CD4-positive, alpha-beta T cell (primary cell): ENCODE data around the gene SMIM38. TPM values are rescaled to one million over a fixed set of nuclear protein-coding genes. Genes with fewer than 3 reads are reported as not detected.

Experiments
- ATAC-seq: fragments of 200-7000 bp; cut with Tn5 transposase; one replicate; pipeline ENCODE4 v1.10.0; 2022; ENCODE audit warnings: mild to moderate bottlenecking; ENCODE audit not compliant: poor library complexity
- CTCF ChIA-PET: fragments of 350-600 bp; sonication (Branson Sonifier 250); formaldehyde crosslinking; loops from one replicate; lab custom pipeline; 2021; ENCODE audit warnings: antibody characterized with exemption, inconsistent platforms; lab: Charles Lee
- POLR2A ChIA-PET: fragments of 350-600 bp; sonication (Branson Sonifier 250); formaldehyde crosslinking; loops from one replicate; lab custom pipeline; 2021; ENCODE audit warnings: antibody characterized with exemption, inconsistent platforms; lab: Charles Lee
- DNase-seq, 14 experiments: peaks; one replicate each; pipeline ENCODE4 v3.0.0-alpha.2; 2013 to 2020; ENCODE audit warnings: mixed read lengths in 2 of 14
- H3K27ac ChIP-seq, 2 donors: one replicate each; pipeline versions ENCODE4 v1.5.1 to v1.7.0; 2013; ENCODE audit warnings: low read length in 2 of 2, low read depth in 1 of 2, mild to moderate bottlenecking in 1 of 2
- H3K27me3 ChIP-seq, 2 experiments: 1 replicate in 1 of 2; 2 replicates in 1 of 2; pipeline versions ENCODE4 v1.6.1 to v1.7.0; 2013; ENCODE audit warnings: low read length in 2 of 2, control low read depth in 1 of 2, mild to moderate bottlenecking in 1 of 2, moderate library complexity in 1 of 2; ENCODE audit not compliant: insufficient read depth in 2 of 2, control insufficient read depth in 1 of 2
- H3K36me3 ChIP-seq: one replicate; pipeline ENCODE4 v1.6.1; 2013; ENCODE audit warnings: low read length, control low read depth; ENCODE audit not compliant: insufficient read depth
- H3K4me1 ChIP-seq: one replicate; pipeline ENCODE4 v1.6.1; 2013; ENCODE audit warnings: low read length, control low read depth; ENCODE audit not compliant: insufficient read depth
- H3K4me3 ChIP-seq: one replicate; pipeline ENCODE4 v1.5.1; 2013; ENCODE audit warnings: mild to moderate bottlenecking, low read length, moderate library complexity
- H3K9me3 ChIP-seq, 2 experiments: 1 replicate in 1 of 2; 2 replicates in 1 of 2; pipeline versions ENCODE4 v1.6.1 to v1.7.0; 2013; ENCODE audit warnings: low read length in 2 of 2, mild to moderate bottlenecking in 2 of 2, control low read depth in 1 of 2, moderate library complexity in 1 of 2; ENCODE audit not compliant: control insufficient read depth in 1 of 2, insufficient read depth in 1 of 2
- H3K27ac Mint-ChIP-seq: one replicate; pipeline ENCODE4 v1.8.0; 2020; ENCODE audit warnings: mixed read lengths
- H3K27me3 Mint-ChIP-seq: one replicate; pipeline ENCODE4 v1.8.0; 2021; ENCODE audit warnings: mixed read lengths
- H3K36me3 Mint-ChIP-seq: one replicate; pipeline ENCODE4 v1.8.0; 2021; ENCODE audit warnings: low read depth, mixed read lengths
- H3K4me1 Mint-ChIP-seq: one replicate; pipeline ENCODE4 v1.8.0; 2021; ENCODE audit warnings: low read depth, mixed read lengths
- H3K4me3 Mint-ChIP-seq: one replicate; pipeline ENCODE4 v1.8.0; 2020; ENCODE audit warnings: mild to moderate bottlenecking, mixed read lengths
- H3K9me3 Mint-ChIP-seq: one replicate; pipeline ENCODE4 v1.8.0; 2020; ENCODE audit warnings: mixed read lengths
- intact Hi-C, 2 experiments: fragments of 100-400 bp; cut with DNase I in 1 of 2; cut with micrococcal nuclease in 1 of 2; formaldehyde crosslinking; loops; one replicate each; pipeline versions ENCODE4 v1.15.1 to v1.9.0; 2023 to 2025; cut with DNase I, micrococcal nuclease
- polyA plus RNA-seq, 2 donors: library from polyadenylated mRNA; unstranded; fragments of 120-200 nt; gene quantifications; one replicate each; pipeline ENCODE4 v1.2.1, GENCODE V29; 2013
- total RNA-seq, 174 experiments: library from RNA in 2 of 174; stranded (reverse) in 2 of 174; gene quantifications; one replicate each; pipeline ENCODE4 v1.2.3 and lab custom pipeline; 2021 to 2026
- TF ChIP-seq, protein P1 (sequence below): fragments of 200-600 bp; IDR thresholded peaks from one replicate; pipeline ENCODE4 v1.8.0; 2022; ENCODE audit warnings: antibody characterized with exemption, mild to moderate bottlenecking

The SMIM38 gene
- total RNA-seq (under 1 TPM; 0.08 to 0.30 TPM), total RNA-seq (lab: John Stamatoyannopoulos, UW) (0.06 to 4.4 (median 0.79) reads per million in 172 experiments)
- polyA plus RNA-seq (2013, experiment 1 of 2): 0.09 TPM
- 0.18 TPM for polyA plus RNA-seq (2013, experiment 2 of 2)

DNA sequence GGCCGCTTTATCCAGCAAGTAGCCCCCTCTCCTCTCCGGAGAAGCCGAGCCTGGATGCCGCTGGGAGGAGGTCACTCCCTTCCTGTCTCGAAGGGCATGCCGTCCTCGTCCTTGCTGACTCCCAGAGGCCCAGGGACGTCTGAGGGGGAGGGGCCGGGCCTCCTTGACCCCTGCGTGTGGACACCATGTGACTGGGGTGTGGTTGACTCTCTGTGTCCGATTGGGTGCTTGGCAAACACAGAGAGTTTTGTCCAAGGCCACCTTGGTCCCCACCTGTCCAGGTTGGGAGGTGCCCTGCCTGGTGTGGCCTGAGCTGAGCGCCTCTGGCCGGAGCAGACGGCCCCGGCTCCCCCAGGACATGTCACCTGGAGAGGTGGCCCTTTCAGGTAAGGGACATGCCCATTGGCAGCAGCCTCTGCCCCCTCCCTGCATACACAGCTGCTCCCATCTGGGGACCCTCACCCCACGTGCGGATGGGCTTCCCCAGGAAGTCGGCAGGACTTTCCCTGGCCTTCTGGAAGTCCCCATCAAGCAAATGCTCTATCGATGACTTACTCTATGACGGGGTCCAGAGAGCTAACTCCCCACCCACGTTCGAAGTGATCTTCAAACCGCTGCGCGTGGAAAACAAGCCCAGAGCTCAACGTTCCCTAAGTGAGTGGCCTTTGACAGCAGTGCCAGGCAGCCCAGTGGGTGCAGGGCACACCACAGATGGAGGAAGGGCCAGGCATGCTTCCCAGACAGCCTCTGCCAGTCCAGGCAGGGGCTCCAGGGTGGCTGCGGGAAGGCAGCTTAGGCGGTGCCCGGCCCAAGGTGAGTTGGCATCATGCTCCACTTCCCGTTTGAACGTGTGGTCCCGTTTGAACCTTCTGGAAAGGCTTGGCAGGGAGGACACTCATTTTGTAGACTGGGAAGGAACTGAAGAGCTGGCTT is at the start of gene SMIM38:
SMIM38 (plus strand) TSS at position 634 of the 933 bp plus-strand sequence. CDS start 1,912 bp downstream, outside the sequence.
- TF ChIP-seq, protein P1, sequence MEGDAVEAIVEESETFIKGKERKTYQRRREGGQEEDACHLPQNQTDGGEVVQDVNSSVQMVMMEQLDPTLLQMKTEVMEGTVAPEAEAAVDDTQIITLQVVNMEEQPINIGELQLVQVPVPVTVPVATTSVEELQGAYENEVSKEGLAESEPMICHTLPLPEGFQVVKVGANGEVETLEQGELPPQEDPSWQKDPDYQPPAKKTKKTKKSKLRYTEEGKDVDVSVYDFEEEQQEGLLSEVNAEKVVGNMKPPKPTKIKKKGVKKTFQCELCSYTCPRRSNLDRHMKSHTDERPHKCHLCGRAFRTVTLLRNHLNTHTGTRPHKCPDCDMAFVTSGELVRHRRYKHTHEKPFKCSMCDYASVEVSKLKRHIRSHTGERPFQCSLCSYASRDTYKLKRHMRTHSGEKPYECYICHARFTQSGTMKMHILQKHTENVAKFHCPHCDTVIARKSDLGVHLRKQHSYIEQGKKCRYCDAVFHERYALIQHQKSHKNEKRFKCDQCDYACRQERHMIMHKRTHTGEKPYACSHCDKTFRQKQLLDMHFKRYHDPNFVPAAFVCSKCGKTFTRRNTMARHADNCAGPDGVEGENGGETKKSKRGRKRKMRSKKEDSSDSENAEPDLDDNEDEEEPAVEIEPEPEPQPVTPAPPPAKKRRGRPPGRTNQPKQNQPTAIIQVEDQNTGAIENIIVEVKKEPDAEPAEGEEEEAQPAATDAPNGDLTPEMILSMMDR: no peak

DNA sequence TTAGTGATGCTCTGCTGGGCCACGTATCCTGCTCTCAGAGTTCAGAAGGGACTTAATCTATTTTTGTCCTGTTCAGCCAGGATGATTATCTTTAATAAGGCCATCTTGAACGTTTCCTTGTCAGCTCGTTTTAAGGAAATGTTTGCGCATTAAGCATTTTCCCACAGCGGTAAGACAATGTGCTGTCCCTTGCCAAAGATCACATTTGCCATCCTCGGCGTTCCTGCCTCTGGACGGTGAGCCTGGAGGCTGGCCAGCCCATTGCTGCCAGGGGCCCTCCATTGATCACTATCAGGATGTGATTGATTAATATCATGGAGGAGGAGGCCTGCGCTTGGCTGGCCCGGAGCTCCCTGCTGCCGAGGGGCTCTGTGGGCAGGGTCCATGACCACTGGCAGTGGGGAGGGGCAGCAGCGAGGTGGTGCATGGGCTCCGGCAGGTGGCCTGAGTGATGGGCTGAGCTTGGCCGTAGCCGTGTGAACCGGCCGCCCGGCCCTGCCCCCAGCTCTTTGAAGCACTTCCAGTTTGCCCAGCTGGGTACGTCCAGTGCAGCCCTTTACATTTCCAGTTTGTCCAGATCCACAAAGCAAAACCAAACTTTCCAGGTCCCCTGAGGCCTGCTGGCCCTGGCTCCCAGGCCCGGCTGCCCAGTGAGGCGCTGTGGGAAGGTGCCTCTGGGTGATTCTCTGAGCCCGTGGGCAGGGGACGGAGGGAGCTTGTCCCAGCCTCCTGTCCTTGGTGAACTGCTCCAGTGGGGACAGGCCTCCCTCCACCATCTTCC is 49.5 kb upstream of the SMIM38 start:
- Histone ChIP-seq H3K36me3 (no peaks in the 10 kb centered on the region), H3K27me3 (no peaks in the 10 kb centered on the region), H3K27ac (no peak overlapping the region), H3K4me3 (no peak overlapping the region), H3K9me3 (peaks cover 0 to 22% of the 10 kb centered on the region in 2 experiments), H3K4me1 (peaks cover 13% of the 10 kb centered on the region)
- H3K27me3 Mint-ChIP-seq: no peaks in the 10 kb centered on the region
- intact Hi-C loops: loop anchor here in 1 of 2 experiments (10.0 kb wide), 1 partner anchor 189 kb away; the partner anchor contains the start of gene MYEOV
- H3K36me3 Mint-ChIP-seq: no peaks in the 10 kb centered on the region
- TF ChIP-seq, protein P1: no peak
- DNase-seq (no peak), ATAC-seq (no peak)
- no peaks in the 10 kb centered on the region for H3K9me3 Mint-ChIP-seq
- CTCF ChIA-PET: no interaction called here
- peaks cover 7% of the 10 kb centered on the region for H3K4me1 Mint-ChIP-seq
- H3K4me3 Mint-ChIP-seq: no peak overlapping the region
- H3K27ac Mint-ChIP-seq: no peak overlapping the region
- POLR2A ChIA-PET: no interaction called here

More for the DNA sequence above, at the start of gene SMIM38:
- Mint-ChIP-seq H3K36me3 (no peaks in the 10 kb centered on the region), H3K9me3 (no peaks in the 10 kb centered on the region), H3K4me1 (no peaks in the 10 kb centered on the region), H3K27me3 (peaks cover 9% of the 10 kb centered on the region), H3K27ac (no peak within 1 kb of the TSS), H3K4me3 (no peak within 1 kb of the TSS)
- Histone ChIP-seq H3K4me3 (no peak within 1 kb of the TSS), H3K9me3 (peaks cover 0 to 13% of the 10 kb centered on the region in 2 experiments), H3K27me3 (peaks cover 4 to 9% of the 10 kb centered on the region in 2 experiments), H3K4me1 (peaks cover 14% of the 10 kb centered on the region), H3K27ac (no peak within 1 kb of the TSS), H3K36me3 (no peaks in the 10 kb centered on the region)
- POLR2A ChIA-PET: no interaction called here
- no peak for DNase-seq
- intact Hi-C loops: no loop called here
- no peak for ATAC-seq
- CTCF ChIA-PET: no interaction called here

DNA sequence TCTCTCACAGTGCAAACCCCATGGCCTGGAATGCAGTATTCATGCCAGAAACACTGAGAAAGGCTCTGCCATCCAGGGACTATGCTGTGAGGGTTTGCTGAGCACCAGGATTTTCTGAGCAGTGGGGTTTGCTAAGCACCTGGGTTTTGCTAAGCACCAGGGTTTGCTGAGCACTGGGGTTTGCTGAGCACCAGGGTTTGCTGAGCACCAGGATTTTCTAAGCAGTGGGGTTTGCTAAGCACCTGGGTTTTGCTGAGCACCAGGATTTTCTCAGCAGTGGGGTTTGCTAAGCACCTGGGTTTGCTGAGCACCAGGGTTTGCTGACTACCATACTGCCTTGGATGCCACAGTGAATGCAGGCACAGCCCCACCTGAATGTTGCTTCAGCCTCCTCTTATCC is 48.3 kb upstream of the SMIM38 start:
- H3K36me3 Mint-ChIP-seq: no peaks in the 10 kb centered on the region
- ATAC-seq (no peak), DNase-seq (no peak)
- Histone ChIP-seq H3K27me3 (no peaks in the 10 kb centered on the region), H3K36me3 (no peaks in the 10 kb centered on the region), H3K4me1 (peaks cover 7% of the 10 kb centered on the region), H3K4me3 (no peak overlapping the region), H3K9me3 (peaks cover 0 to 22% of the 10 kb centered on the region in 2 experiments), H3K27ac (no peak overlapping the region)
- H3K27ac Mint-ChIP-seq: no peak overlapping the region
- H3K4me1 Mint-ChIP-seq: peaks cover 3% of the 10 kb centered on the region
- intact Hi-C loops: loop anchor here in 1 of 2 experiments (10.0 kb wide), 1 partner anchor 187 kb away; the partner anchor contains the start of gene MYEOV
- TF ChIP-seq, protein P1: no peak
- no peaks in the 10 kb centered on the region for H3K9me3 Mint-ChIP-seq
- ChIA-PET POLR2A (no interaction called here), CTCF (no interaction called here)
- no peaks in the 10 kb centered on the region for H3K27me3 Mint-ChIP-seq
- H3K4me3 Mint-ChIP-seq: no peak overlapping the region
